Right atrium auricular region (tissue), 2 donors: ENCODE measurements around the gene BHLHE41. TPM values are rescaled to one million over a fixed set of nuclear protein-coding genes. Genes with fewer than 3 reads are reported as not detected.

Experiments used
- DNase-seq: peaks from one replicate; pipeline ENCODE4 v3.0.0-alpha.2; 2019; ENCODE audit warnings: low spot score
- H3K27ac ChIP-seq, 2 donors: fragments of 200-600 bp; sonication (generic); 1 replicate in 1 of 2; 2 replicates in 1 of 2; pipeline ENCODE4 v1.5.1; 2016 to 2019
- H3K27me3 ChIP-seq, 2 donors: fragments of 200-600 bp; sonication (generic); one replicate each; pipeline versions ENCODE4 v1.5.1 to v1.6.0; 2017 to 2019
- H3K36me3 ChIP-seq: fragments of 200-600 bp; sonication (generic); one replicate; pipeline ENCODE4 v1.5.1; 2016
- H3K4me1 ChIP-seq, 2 donors: fragments of 200-600 bp; sonication (generic); one replicate each; pipeline versions ENCODE4 v1.5.1 to v1.6.0; 2017 to 2019
- H3K4me3 ChIP-seq, 2 donors: fragments of 200-600 bp; sonication (generic); 1 replicate in 1 of 2; 2 replicates in 1 of 2; pipeline ENCODE4 v1.5.1; 2017 to 2019; ENCODE audit warnings: mild to moderate bottlenecking in 1 of 2, moderate library complexity in 1 of 2
- H3K9me3 ChIP-seq, 2 donors: fragments of 200-600 bp; sonication (generic); one replicate each; pipeline ENCODE4 v1.5.1; 2019
- total RNA-seq, 2 donors: library from RNA; depleted of rRNA; stranded (reverse); fragments of >200 nt; gene quantifications; one replicate each; pipeline ENCODE4 v1.1.0, GENCODE V29; 2016
- TF ChIP-seq, protein P1 (sequence below), 2 donors: fragments of 200-600 bp; sonication (generic); IDR thresholded peaks; one replicate each; pipeline ENCODE4 v1.5.1; 2019; ENCODE audit warnings: antibody characterized with exemption in 2 of 2

Gene BHLHE41
- 10 to 100 TPM; 13.4 to 15.0 TPM for total RNA-seq

DNA sequence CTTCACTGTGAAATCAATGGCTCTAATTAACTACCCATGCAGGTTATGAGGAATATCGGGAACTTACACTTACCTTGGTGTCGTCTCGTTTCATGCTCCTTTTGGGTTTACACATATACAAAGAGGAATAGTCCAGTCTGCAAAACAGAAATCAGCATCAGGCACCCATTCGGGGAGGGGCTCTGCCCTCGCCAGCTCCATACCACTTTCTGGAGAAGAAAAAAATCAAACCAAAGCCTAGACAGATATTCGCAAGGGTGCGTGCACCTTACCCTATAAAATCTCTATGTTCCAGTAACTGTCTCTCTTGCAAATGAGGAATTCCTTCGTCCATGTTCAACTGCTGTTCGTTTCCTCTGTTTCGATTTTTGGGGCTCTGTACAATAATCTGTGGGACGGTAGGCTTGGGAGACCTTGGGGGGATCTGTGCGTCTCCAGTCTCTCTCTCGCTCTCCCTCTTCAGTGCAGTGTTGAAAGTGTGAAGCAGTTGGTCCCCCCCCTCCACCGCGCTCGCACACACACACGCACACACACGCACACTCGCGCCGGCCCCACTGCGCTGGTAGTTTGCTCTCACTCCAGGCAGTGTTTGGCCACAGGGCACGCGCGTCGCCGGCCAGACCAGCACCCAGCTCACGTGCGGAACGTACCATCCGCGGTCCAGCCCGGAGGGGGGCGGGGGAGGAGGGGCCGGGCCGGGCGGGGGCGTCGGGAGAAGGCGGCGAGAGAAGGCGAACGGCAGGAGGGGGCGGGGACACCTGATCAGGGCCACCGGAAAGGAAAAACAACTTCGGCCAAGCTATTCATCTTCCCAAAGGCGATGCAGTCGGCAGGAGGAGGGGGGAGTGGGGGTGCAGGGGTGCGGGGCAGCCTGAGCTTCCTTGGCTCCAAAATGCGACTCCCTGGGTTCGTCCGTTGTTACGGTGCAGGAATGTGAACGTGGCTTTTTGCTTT, at the start of gene BHLHE41:
BHLHE41 (minus strand) TSS at position 592 of the 954 bp plus-strand sequence; CDS start at position 334, 258 bp downstream.
- Histone ChIP-seq H3K27me3 (no peaks in the 10 kb centered on the region), H3K27ac (peak within 1 kb of the TSS; percentile 97), H3K4me3 (peak within 1 kb of the TSS; percentile 60 to 67), H3K36me3 (no peaks in the 10 kb centered on the region), H3K9me3 (no peaks in the 10 kb centered on the region), H3K4me1 (peaks cover 0 to 44% of the 10 kb centered on the region in 2 donors)
- peak; percentile 81 for DNase-seq
- TF ChIP-seq, protein P1, sequence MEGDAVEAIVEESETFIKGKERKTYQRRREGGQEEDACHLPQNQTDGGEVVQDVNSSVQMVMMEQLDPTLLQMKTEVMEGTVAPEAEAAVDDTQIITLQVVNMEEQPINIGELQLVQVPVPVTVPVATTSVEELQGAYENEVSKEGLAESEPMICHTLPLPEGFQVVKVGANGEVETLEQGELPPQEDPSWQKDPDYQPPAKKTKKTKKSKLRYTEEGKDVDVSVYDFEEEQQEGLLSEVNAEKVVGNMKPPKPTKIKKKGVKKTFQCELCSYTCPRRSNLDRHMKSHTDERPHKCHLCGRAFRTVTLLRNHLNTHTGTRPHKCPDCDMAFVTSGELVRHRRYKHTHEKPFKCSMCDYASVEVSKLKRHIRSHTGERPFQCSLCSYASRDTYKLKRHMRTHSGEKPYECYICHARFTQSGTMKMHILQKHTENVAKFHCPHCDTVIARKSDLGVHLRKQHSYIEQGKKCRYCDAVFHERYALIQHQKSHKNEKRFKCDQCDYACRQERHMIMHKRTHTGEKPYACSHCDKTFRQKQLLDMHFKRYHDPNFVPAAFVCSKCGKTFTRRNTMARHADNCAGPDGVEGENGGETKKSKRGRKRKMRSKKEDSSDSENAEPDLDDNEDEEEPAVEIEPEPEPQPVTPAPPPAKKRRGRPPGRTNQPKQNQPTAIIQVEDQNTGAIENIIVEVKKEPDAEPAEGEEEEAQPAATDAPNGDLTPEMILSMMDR (IDR thresholded peaks at IDR 0.05), result no peak

DNA sequence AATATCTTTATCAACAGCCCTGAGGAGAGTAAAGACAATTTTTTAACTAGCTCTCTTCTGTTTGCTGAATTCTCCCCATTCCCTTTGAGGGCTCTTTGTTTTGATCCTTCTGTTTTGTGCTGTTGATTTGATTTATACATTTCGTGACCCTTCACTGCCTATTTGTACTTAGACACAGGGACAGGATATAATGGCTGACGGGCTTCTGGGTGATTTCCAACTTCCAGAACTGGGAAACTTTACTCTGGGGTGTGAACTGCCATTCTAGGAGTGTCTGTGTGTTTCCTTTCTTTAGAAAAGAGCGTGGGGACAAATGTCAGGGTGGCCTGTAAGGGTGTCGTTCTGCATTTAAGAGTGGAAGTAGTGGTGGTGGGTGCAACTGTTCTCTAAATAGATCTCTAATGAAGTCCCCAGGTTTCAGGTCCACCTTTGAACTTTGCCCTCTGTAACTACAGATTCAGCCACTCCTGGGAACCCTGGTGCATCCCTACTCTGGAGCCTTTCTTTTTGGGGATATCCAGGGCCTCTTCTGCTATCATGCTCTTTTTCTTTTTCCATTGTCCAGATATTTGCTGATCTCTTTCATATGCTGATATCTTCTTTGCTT, 48.2 kb upstream of the BHLHE41 start:
- DNase-seq, result no peak
- no peak overlapping the region for H3K4me3 ChIP-seq
- no peak overlapping the region for H3K27ac ChIP-seq
- H3K4me1 ChIP-seq, result no peaks in the 10 kb centered on the region
- H3K9me3 ChIP-seq, result no peaks in the 10 kb centered on the region
- no peaks in the 10 kb centered on the region for H3K27me3 ChIP-seq
- TF ChIP-seq, protein P1 (IDR thresholded peaks at IDR 0.05), result no peak
- no peaks in the 10 kb centered on the region for H3K36me3 ChIP-seq

DNA sequence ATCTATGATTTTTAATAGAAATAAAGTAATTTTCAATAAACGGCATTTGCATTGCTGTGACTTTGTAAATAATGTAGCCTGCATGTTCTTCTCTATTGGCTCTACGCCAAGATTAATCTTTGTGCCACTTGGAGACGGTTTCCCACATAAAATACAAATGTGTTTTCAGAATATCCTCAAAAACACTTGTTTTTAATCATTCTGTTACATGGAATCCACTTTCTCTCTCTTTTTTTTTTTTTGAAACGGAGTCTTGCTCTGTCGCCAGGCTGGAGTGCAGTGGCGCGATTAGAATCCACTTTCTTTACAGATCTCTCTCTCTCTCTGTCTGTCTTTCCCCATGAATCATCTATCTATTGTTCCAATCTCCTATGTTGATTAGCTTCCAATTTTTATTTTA, 47.7 kb upstream of the BHLHE41 start:
- H3K27ac ChIP-seq, result no peak overlapping the region
- no peaks in the 10 kb centered on the region for H3K9me3 ChIP-seq
- no peak for DNase-seq
- H3K27me3 ChIP-seq, result no peaks in the 10 kb centered on the region
- no peaks in the 10 kb centered on the region for H3K36me3 ChIP-seq
- TF ChIP-seq, protein P1 (IDR thresholded peaks at IDR 0.05), result no peak
- H3K4me3 ChIP-seq, result no peak overlapping the region
- no peaks in the 10 kb centered on the region for H3K4me1 ChIP-seq

DNA sequence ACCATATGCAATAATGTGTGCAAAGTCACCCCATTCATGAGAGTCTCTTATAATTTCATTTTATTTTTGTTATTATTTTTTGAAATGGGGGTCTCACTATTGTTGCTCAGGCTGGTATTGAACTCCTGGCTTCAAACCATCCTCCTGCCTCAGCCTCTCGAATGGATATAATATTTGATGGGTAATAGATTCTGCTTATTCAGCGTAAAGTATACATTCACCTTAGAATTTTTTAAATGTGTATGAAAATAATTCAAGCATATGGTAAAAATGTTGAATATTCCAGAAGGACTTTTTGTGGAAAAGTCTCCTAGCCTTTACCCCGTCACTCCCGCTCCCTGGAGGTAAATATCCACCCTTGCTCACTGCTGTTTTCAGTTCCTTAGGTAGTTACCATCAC, 47.2 kb upstream of the BHLHE41 start:
- no peak overlapping the region for H3K27ac ChIP-seq
- H3K9me3 ChIP-seq, result no peaks in the 10 kb centered on the region
- no peaks in the 10 kb centered on the region for H3K27me3 ChIP-seq
- DNase-seq, result no peak
- H3K36me3 ChIP-seq, result no peaks in the 10 kb centered on the region
- TF ChIP-seq, protein P1 (IDR thresholded peaks at IDR 0.05), result no peak
- no peak overlapping the region for H3K4me3 ChIP-seq
- H3K4me1 ChIP-seq, result no peaks in the 10 kb centered on the region

DNA sequence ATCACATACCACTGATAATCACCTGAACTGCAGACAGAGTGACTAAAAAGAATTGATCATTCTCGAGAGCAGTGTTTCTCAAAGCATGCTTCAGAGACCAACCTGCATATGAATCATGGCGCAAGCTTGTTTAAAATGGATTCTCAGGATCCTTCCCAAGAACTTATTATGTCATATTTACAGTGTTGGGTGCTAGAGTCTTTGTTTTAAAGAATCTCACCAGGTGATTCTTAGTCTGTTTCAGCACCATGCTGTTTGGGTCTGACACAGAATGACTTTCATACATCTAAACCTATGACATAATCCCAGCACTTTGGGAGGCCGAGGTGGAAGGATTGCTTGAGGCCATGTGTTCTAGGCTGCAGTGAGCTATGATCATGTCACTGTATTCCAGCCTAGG, 39.3 kb upstream of the BHLHE41 start:
- DNase-seq, result no peak
- no peaks in the 10 kb centered on the region for H3K4me1 ChIP-seq
- H3K27me3 ChIP-seq, result no peaks in the 10 kb centered on the region
- no peak overlapping the region for H3K4me3 ChIP-seq
- no peaks in the 10 kb centered on the region for H3K36me3 ChIP-seq
- TF ChIP-seq, protein P1 (IDR thresholded peaks at IDR 0.05), result no peak
- no peak overlapping the region for H3K27ac ChIP-seq
- H3K9me3 ChIP-seq, result no peaks in the 10 kb centered on the region
